Measurements from ENCODE around the gene EGFL7. TPM values are rescaled to one million over a fixed set of nuclear protein-coding genes. Genes with fewer than 3 reads are reported as not detected.

EGFL7 gene
- total and polyA plus RNA-seq, 2 donors (not counting 1 experiment from before 2014, with no cell fraction given), result 4.2 to 7.9 TPM

DNA sequence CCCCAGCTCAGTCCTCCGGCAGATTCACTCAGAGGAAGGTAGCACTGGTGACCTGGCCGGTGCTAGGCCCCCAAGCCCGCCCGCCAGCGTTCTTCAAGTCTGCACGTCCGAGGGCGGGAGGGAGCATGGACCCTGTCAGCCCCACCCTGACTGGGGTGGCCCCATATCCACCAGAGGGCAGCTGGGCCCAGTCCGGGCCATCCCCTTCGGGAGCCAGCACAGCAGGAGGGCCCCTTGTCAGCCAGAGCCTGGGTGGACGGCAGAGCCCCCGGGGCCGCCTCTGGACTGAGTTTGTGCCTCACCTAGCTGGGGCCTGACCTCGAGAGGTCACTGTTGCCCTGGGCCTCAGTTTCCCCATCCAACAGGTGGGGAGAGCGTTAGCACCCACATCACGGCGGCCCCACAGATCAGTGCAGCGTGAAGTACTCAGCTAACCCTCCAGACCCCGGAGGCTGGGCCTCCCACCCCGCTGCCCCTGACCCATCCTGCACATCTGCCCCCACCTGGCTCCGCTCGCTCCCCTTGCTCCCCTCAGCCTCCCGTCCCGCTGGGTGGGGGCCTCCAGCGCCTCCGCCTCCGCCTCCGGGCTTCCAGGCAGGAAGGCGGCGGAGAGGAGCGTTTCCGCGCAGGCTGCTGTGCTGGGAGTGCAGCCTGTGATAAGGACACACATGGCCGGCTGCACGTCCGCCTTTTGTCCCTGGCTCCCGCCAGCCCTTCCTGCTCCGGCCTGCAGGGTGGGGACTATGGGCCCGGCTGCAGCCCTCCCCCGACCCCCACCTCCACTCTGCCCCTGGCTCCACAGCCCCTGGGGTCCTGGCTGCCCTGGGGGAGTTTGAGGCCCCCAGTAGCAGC is 16.6 kb upstream of the EGFL7 start:
- Histone ChIP-seq H3K27ac (ENCODE audit: insufficient read depth, low read length) (no peak overlapping the region), H3K9ac (ENCODE audit: insufficient read depth, low read length) (no peak overlapping the region), H3K9me3 (ENCODE audit: control insufficient read depth, insufficient read depth, low read depth, low read length) (no peaks in the 10 kb centered on the region), H3K79me2 (ENCODE audit: control insufficient read depth, insufficient read depth, low read length) (no peaks in the 10 kb centered on the region), H3K27me3 (ENCODE audit: control insufficient read depth, insufficient read depth, low read length) (peaks cover 6% of the 10 kb centered on the region), H4K20me1 (ENCODE audit: control insufficient read depth, extremely low read depth, insufficient read depth, low read length) (no peaks in the 10 kb centered on the region), H3K36me3 (ENCODE audit: control insufficient read depth, insufficient read depth, low read length) (no peaks in the 10 kb centered on the region), H3K4me3 (replicated peaks in 1 of 4; ENCODE audit: control extremely low read depth in 1 of 4, insufficient read depth in 1 of 4, low read depth in 3 of 4, low read length in 4 of 4) (no peak overlapping the region), H3K4me1 (ENCODE audit: control insufficient read depth, extremely low read depth, insufficient read depth, low read length) (peaks cover 6% of the 10 kb centered on the region), H2AFZ (ENCODE audit: low read length) (no peak overlapping the region), H3K4me2 (ENCODE audit: extremely low read depth, insufficient read depth, low read length) (no peak overlapping the region)
- TF ChIP-seq, protein P1, sequence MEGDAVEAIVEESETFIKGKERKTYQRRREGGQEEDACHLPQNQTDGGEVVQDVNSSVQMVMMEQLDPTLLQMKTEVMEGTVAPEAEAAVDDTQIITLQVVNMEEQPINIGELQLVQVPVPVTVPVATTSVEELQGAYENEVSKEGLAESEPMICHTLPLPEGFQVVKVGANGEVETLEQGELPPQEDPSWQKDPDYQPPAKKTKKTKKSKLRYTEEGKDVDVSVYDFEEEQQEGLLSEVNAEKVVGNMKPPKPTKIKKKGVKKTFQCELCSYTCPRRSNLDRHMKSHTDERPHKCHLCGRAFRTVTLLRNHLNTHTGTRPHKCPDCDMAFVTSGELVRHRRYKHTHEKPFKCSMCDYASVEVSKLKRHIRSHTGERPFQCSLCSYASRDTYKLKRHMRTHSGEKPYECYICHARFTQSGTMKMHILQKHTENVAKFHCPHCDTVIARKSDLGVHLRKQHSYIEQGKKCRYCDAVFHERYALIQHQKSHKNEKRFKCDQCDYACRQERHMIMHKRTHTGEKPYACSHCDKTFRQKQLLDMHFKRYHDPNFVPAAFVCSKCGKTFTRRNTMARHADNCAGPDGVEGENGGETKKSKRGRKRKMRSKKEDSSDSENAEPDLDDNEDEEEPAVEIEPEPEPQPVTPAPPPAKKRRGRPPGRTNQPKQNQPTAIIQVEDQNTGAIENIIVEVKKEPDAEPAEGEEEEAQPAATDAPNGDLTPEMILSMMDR (conservative IDR thresholded peaks at IDR 0.05 in 1 of 2, IDR thresholded peaks at IDR 0.05 in 1 of 2; ENCODE audit: low read depth in 1 of 2, low read length in 2 of 2), result no peak
- no peak for TF ChIP-seq EZH2 (IDR thresholded peaks at IDR 0.05; ENCODE audit: low read length, missing control alignments)
- DNase-seq (ENCODE audit: low read depth in 2 of 2), result no peak

DNA sequence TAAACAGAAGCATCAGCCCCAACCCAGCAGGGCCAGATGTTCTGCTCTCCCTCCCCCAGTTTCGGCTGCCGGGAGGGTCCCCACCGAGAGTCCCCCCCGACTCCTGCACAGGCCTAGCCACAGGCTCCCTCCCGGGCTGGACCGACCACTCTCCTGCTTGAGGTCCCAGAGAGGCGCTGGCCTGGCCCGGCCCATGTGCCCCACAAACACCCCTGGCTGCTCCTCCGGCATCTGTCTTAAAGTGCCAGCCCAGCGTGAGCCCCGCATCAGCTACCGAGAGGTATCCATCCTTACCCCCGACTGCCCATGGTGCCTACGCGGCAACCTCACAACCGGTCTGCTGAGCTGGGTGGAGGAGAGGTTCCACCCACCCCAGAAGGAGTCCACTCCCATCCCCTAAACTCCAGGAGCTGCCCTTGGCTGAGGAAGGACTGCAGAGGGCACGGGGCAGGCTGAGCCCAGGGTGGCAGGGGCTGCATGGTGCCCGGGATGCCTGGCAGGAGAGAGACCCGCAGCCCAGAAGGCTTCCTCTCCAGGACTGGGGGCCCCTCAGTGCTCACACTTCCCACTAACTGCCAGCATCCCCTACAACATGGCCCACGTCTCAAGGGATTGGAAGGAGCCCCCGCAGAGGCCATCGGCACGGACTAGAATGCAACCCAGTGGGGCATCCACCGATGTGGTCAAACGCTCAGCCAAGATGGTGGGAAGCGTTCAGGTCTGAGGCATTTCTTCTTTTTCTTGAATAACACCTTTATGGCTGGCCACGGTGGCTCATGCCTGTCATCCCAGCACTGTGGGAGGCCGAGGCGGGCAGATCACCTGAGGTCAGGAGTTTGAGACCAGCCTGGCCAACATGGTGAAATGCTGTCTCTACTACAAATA is 15.6 kb upstream of the EGFL7 start:
- no peak overlapping the region for H3K4me3 ChIP-seq (replicated peaks in 1 of 4; ENCODE audit: control extremely low read depth in 1 of 4, insufficient read depth in 1 of 4, low read depth in 3 of 4, low read length in 4 of 4)
- H3K4me1 ChIP-seq (ENCODE audit: control insufficient read depth, extremely low read depth, insufficient read depth, low read length), result peaks cover 6% of the 10 kb centered on the region
- no peak for DNase-seq (ENCODE audit: low read depth in 2 of 2)
- H3K27me3 ChIP-seq (ENCODE audit: control insufficient read depth, insufficient read depth, low read length), result peaks cover 6% of the 10 kb centered on the region
- no peaks in the 10 kb centered on the region for H3K9me3 ChIP-seq (ENCODE audit: control insufficient read depth, insufficient read depth, low read depth, low read length)
- no peak overlapping the region for H3K4me2 ChIP-seq (ENCODE audit: extremely low read depth, insufficient read depth, low read length)
- H2AFZ ChIP-seq (ENCODE audit: low read length), result no peak overlapping the region
- H4K20me1 ChIP-seq (ENCODE audit: control insufficient read depth, extremely low read depth, insufficient read depth, low read length), result no peaks in the 10 kb centered on the region
- H3K36me3 ChIP-seq (ENCODE audit: control insufficient read depth, insufficient read depth, low read length), result no peaks in the 10 kb centered on the region
- TF ChIP-seq, protein P1 (conservative IDR thresholded peaks at IDR 0.05 in 1 of 2, IDR thresholded peaks at IDR 0.05 in 1 of 2; ENCODE audit: low read depth in 1 of 2, low read length in 2 of 2), result no peak
- TF ChIP-seq EZH2 (IDR thresholded peaks at IDR 0.05; ENCODE audit: low read length, missing control alignments), result no peak
- no peak overlapping the region for H3K9ac ChIP-seq (ENCODE audit: insufficient read depth, low read length)
- no peaks in the 10 kb centered on the region for H3K79me2 ChIP-seq (ENCODE audit: control insufficient read depth, insufficient read depth, low read length)
- H3K27ac ChIP-seq (ENCODE audit: insufficient read depth, low read length), result no peak overlapping the region

DNA sequence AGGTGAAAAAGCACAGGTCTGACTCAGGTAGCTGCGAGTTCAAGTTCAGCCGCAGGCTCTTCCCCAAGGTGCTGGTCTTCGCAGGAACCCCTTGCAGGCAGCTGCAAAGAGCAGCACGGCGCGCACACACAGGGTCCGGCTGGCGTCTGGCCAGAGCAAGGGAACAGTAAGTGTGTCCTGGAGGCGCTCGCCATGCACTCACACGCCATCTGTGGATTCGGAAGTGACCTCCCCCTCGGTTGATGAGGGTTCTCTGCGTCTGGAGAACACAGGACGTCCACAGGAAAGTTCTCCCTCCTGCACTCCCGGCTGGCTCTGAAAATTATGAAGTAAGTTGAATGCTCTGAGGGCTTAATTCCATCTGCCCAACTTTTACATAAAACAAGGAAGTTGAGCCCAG is 14.0 kb upstream of the EGFL7 start:
- H3K27ac ChIP-seq (ENCODE audit: insufficient read depth, low read length), result no peak overlapping the region
- no peak overlapping the region for H3K4me2 ChIP-seq (ENCODE audit: extremely low read depth, insufficient read depth, low read length)
- H3K4me3 ChIP-seq (replicated peaks in 1 of 4; ENCODE audit: control extremely low read depth in 1 of 4, insufficient read depth in 1 of 4, low read depth in 3 of 4, low read length in 4 of 4), result no peak overlapping the region

More for the DNA sequence above, 14.0 kb upstream of the EGFL7 start:
- peaks cover 3% of the 10 kb centered on the region for H3K27me3 ChIP-seq (ENCODE audit: control insufficient read depth, insufficient read depth, low read length)
- peaks cover 6% of the 10 kb centered on the region for H3K4me1 ChIP-seq (ENCODE audit: control insufficient read depth, extremely low read depth, insufficient read depth, low read length)
- H2AFZ ChIP-seq (ENCODE audit: low read length), result no peak overlapping the region
- no peaks in the 10 kb centered on the region for H3K79me2 ChIP-seq (ENCODE audit: control insufficient read depth, insufficient read depth, low read length)
- H3K9me3 ChIP-seq (ENCODE audit: control insufficient read depth, insufficient read depth, low read depth, low read length), result no peaks in the 10 kb centered on the region
- TF ChIP-seq, protein P1 (conservative IDR thresholded peaks at IDR 0.05 in 1 of 2, IDR thresholded peaks at IDR 0.05 in 1 of 2; ENCODE audit: low read depth in 1 of 2, low read length in 2 of 2), result no peak
- no peak for TF ChIP-seq EZH2 (IDR thresholded peaks at IDR 0.05; ENCODE audit: low read length, missing control alignments)
- no peaks in the 10 kb centered on the region for H3K36me3 ChIP-seq (ENCODE audit: control insufficient read depth, insufficient read depth, low read length)
- no peaks in the 10 kb centered on the region for H4K20me1 ChIP-seq (ENCODE audit: control insufficient read depth, extremely low read depth, insufficient read depth, low read length)
- H3K9ac ChIP-seq (ENCODE audit: insufficient read depth, low read length), result no peak overlapping the region
- DNase-seq (ENCODE audit: low read depth in 2 of 2), result no peak

Data from fibroblast of lung (primary cell).